ENCODE data around the gene TRAF3IP3. TPM values are rescaled to one million over a fixed set of nuclear protein-coding genes. Genes with fewer than 3 reads are reported as not detected.

The TRAF3IP3 gene
- total and polyA plus RNA-seq, 2 experiments from 2014 or later, result 0.99 to 1.3 TPM

- peaks cover 15% of the 10 kb centered on the region for H3K4me1 ChIP-seq (ENCODE audit: low read depth)
- DNase-seq (ENCODE audit: low read depth in 1 of 2, low spot score in 1 of 2), result no peak
- no peak overlapping the region for H3K27ac ChIP-seq
- H3K4me3 ChIP-seq, result no peak overlapping the region
- TF ChIP-seq CTCF (IDR thresholded peaks at IDR 0.05; ENCODE audit: low read depth, low read length), result no peak
- no peaks in the 10 kb centered on the region for H3K9me3 ChIP-seq (ENCODE audit: low read depth)
- no peaks in the 10 kb centered on the region for H3K27me3 ChIP-seq
- no peaks in the 10 kb centered on the region for H3K36me3 ChIP-seq
Measured at GRCh38 chr1:209772126-209772525, 16.3 kb downstream of the TRAF3IP3 start.

- H3K9me3 ChIP-seq (ENCODE audit: low read depth), result no peaks in the 10 kb centered on the region
- DNase-seq (ENCODE audit: low read depth in 1 of 2, low spot score in 1 of 2), result no peak
- H3K36me3 ChIP-seq, result no peaks in the 10 kb centered on the region
- no peak for TF ChIP-seq CTCF (IDR thresholded peaks at IDR 0.05; ENCODE audit: low read depth, low read length)
- no peaks in the 10 kb centered on the region for H3K27me3 ChIP-seq
- H3K4me3 ChIP-seq, result no peak overlapping the region
- peaks cover 4% of the 10 kb centered on the region for H3K4me1 ChIP-seq (ENCODE audit: low read depth)
- H3K27ac ChIP-seq, result no peak overlapping the region
Measured at GRCh38 chr1:209774592-209774991, 18.7 kb downstream of the TRAF3IP3 start.

- Histone ChIP-seq H3K4me1 (ENCODE audit: low read depth) (no peaks in the 10 kb centered on the region), H3K27me3 (no peaks in the 10 kb centered on the region), H3K36me3 (no peaks in the 10 kb centered on the region), H3K9me3 (ENCODE audit: low read depth) (no peaks in the 10 kb centered on the region), H3K4me3 (no peak overlapping the region), H3K27ac (no peak overlapping the region)
- no peak for TF ChIP-seq CTCF (IDR thresholded peaks at IDR 0.05; ENCODE audit: low read depth, low read length)
- no peak for DNase-seq (ENCODE audit: low read depth in 1 of 2, low spot score in 1 of 2)
Measured at GRCh38 chr1:209775678-209776077, 19.8 kb downstream of the TRAF3IP3 start.

GRCh38 chr1:209777587-209777986, 21.7 kb downstream of the TRAF3IP3 start:
- H3K9me3 ChIP-seq (ENCODE audit: low read depth), result no peaks in the 10 kb centered on the region
- no peaks in the 10 kb centered on the region for H3K36me3 ChIP-seq
- H3K27me3 ChIP-seq, result no peaks in the 10 kb centered on the region
- TF ChIP-seq CTCF (IDR thresholded peaks at IDR 0.05; ENCODE audit: low read depth, low read length), result no peak
- no peak for DNase-seq (ENCODE audit: low read depth in 1 of 2, low spot score in 1 of 2)
- H3K27ac ChIP-seq, result no peak overlapping the region
- no peaks in the 10 kb centered on the region for H3K4me1 ChIP-seq (ENCODE audit: low read depth)
- H3K4me3 ChIP-seq, result no peak overlapping the region

GRCh38 chr1:209778102-209778501, 22.2 kb downstream of the TRAF3IP3 start:
- Histone ChIP-seq H3K9me3 (ENCODE audit: low read depth) (no peaks in the 10 kb centered on the region), H3K27me3 (no peaks in the 10 kb centered on the region), H3K36me3 (no peaks in the 10 kb centered on the region), H3K27ac (no peak overlapping the region), H3K4me1 (ENCODE audit: low read depth) (peaks cover 1% of the 10 kb centered on the region), H3K4me3 (no peak overlapping the region)
- no peak for DNase-seq (ENCODE audit: low read depth in 1 of 2, low spot score in 1 of 2)
- no peak for TF ChIP-seq CTCF (IDR thresholded peaks at IDR 0.05; ENCODE audit: low read depth, low read length)

GRCh38 chr1:209780268-209780667, 24.4 kb downstream of the TRAF3IP3 start:
- no peak for DNase-seq (ENCODE audit: low read depth in 1 of 2, low spot score in 1 of 2)
- Histone ChIP-seq H3K4me1 (ENCODE audit: low read depth) (peaks cover 12% of the 10 kb centered on the region), H3K4me3 (no peak overlapping the region), H3K27ac (no peak overlapping the region), H3K36me3 (no peaks in the 10 kb centered on the region), H3K9me3 (ENCODE audit: low read depth) (no peaks in the 10 kb centered on the region), H3K27me3 (no peaks in the 10 kb centered on the region)
- TF ChIP-seq CTCF (IDR thresholded peaks at IDR 0.05; ENCODE audit: low read depth, low read length), result no peak
